HCT116 (cell line): ENCODE results near the gene PIGO. TPM values are rescaled to one million over a fixed set of nuclear protein-coding genes. Genes with fewer than 3 reads are reported as not detected.

Experiments used
- ATAC-seq: fragments of 200-7000 bp; cut with Tn5 transposase; 2 replicates; pipeline ENCODE4 v1.9.1; 2020; ENCODE audit warnings: mild to moderate bottlenecking, moderate library complexity
- BruUV-seq: library from RNA; stranded (reverse); fragments of 400-500 nt; replicated peaks from 2 replicates; lab custom pipeline; 2021; lab: Mats Ljungman, UMichigan
- CTCF ChIA-PET: fragments of 300-600 bp; sonication (Branson Sonifier 250); formaldehyde crosslinking; loops from one replicate; lab custom pipeline; 2021; ENCODE audit warnings: antibody characterized with exemption; lab: Charles Lee
- POLR2A ChIA-PET: fragments of 300-600, 350-600 bp; sonication (Branson Sonifier 250); formaldehyde crosslinking; loops from one replicate; lab custom pipeline; 2021; ENCODE audit warnings: antibody characterized with exemption; lab: Charles Lee
- RAD21 ChIA-PET, 2 experiments: fragments of 300-600 bp; sonication (Branson Sonifier 250); formaldehyde crosslinking; loops; one replicate each; lab custom pipeline; 2023; ENCODE audit warnings: low total read pairs in 2 of 2; ENCODE audit not compliant: uncharacterized antibody in 2 of 2, unreplicated experiment in 2 of 2, low non-redundant PET in 1 of 2; lab: Charles Lee
- DNase-seq: peaks from one replicate; pipeline ENCODE4 v3.0.0-alpha.2; 2010; ENCODE audit warnings: low read depth, low spot score
- H2AFZ ChIP-seq: fragments of 200-600 bp; shearing (Covaris generic), sonication (generic); 2 replicates; pipeline ENCODE4 v1.6.1; 2017; ENCODE audit warnings: low read depth, mixed run types, mixed read lengths, antibody characterized with exemption, low read length; ENCODE audit not compliant: poor library complexity, severe bottlenecking
- H3K27ac ChIP-seq: 2 replicates; pipeline ENCODE4 v1.5.1; 2012; ENCODE audit warnings: low read depth, low read length
- H3K27me3 ChIP-seq: fragments of 200-600 bp; sonication (generic); 2 replicates; pipeline ENCODE4 v1.6.1; 2016; ENCODE audit warnings: mixed run types, low read length, mixed read lengths; ENCODE audit not compliant: insufficient read depth
- H3K36me3 ChIP-seq, 2 experiments: fragments of 200-500 bp in 1 of 2; fragments of 200-600 bp in 1 of 2; sonication (Bioruptor generic) in 1 of 2; sonication (generic) in 1 of 2; 2 replicates each; pipeline versions ENCODE4 v1.5.1 to v1.6.1; 2014 to 2016; ENCODE audit warnings: low read length in 2 of 2, inconsistent platforms in 1 of 2, mixed read lengths in 1 of 2, mixed run types in 1 of 2; ENCODE audit not compliant: insufficient read depth in 2 of 2, control insufficient read depth in 1 of 2
- H3K4me1 ChIP-seq, 2 experiments: fragments of 200-600 bp in 1 of 2; sonication (generic) in 1 of 2; 2 replicates each; pipeline versions ENCODE4 v1.5.1 to v1.6.1; 2012 to 2017; ENCODE audit warnings: low read length in 2 of 2, inconsistent platforms in 1 of 2, mild to moderate bottlenecking in 1 of 2, mixed read lengths in 1 of 2, mixed run types in 1 of 2, moderate library complexity in 1 of 2; ENCODE audit not compliant: insufficient read depth in 2 of 2, control insufficient read depth in 1 of 2
- H3K4me2 ChIP-seq: fragments of 200-600 bp; sonication (generic); 2 replicates; pipeline ENCODE4 v1.6.1; 2017; ENCODE audit warnings: mixed run types, low read length, mixed read lengths
- H3K4me3 ChIP-seq, 2 experiments: fragments of 200-600 bp in 1 of 2; sonication (generic) in 1 of 2; replicated peaks in 1 of 2; 2 replicates each; pipeline ENCODE4 v1.5.1; 2011 to 2016; ENCODE audit warnings: low read length in 2 of 2, control low read depth in 1 of 2, low read depth in 1 of 2, mild to moderate bottlenecking in 1 of 2, mixed read lengths in 1 of 2, mixed run types in 1 of 2
- H3K79me2 ChIP-seq: fragments of 200-600 bp; sonication (generic); 2 replicates; pipeline ENCODE4 v1.6.1; 2017; ENCODE audit warnings: mild to moderate bottlenecking, mixed run types, low read length, moderate library complexity, mixed read lengths; ENCODE audit not compliant: insufficient read depth
- H3K9ac ChIP-seq: fragments of 200-600 bp; sonication (generic); 2 replicates; pipeline ENCODE4 v1.6.1; 2016; ENCODE audit warnings: low read length, mixed read lengths
- H3K9me2 ChIP-seq: fragments of 200-600 bp; sonication (generic), shearing (Covaris generic); 2 replicates; pipeline ENCODE4 v1.6.1; 2017; ENCODE audit warnings: mixed run types, mild to moderate bottlenecking, moderate library complexity; ENCODE audit not compliant: insufficient read depth
- H3K9me3 ChIP-seq, 2 experiments: fragments of 200-500 bp in 1 of 2; fragments of 200-600 bp in 1 of 2; sonication (Bioruptor generic) in 1 of 2; sonication (generic) in 1 of 2; 2 replicates each; pipeline ENCODE4 v1.6.1; 2014 to 2017; ENCODE audit warnings: low read length in 2 of 2, mixed read lengths in 2 of 2, inconsistent platforms in 1 of 2, low read depth in 1 of 2, mild to moderate bottlenecking in 1 of 2, mixed run types in 1 of 2, moderate library complexity in 1 of 2; ENCODE audit not compliant: control insufficient read depth in 1 of 2, insufficient read depth in 1 of 2
- H4K20me1 ChIP-seq: fragments of 200-600 bp; sonication (generic), shearing (Covaris generic); 2 replicates; pipeline ENCODE4 v1.6.1; 2017; ENCODE audit warnings: mixed run types, mild to moderate bottlenecking, moderate library complexity; ENCODE audit not compliant: insufficient read depth
- CBX3 ChIP-seq: IDR thresholded peaks from 2 replicates; pipeline ENCODE4 v1.6.1; 2012; ENCODE audit warnings: low read depth
- CEBPB ChIP-seq: IDR thresholded peaks from 2 replicates; pipeline ENCODE4 v1.6.1; 2012; ENCODE audit warnings: low read depth
- EGR1 ChIP-seq: IDR thresholded peaks from 2 replicates; pipeline ENCODE4 v1.6.1; 2012; ENCODE audit warnings: low read depth
- ELF1 ChIP-seq: IDR thresholded peaks from 2 replicates; pipeline ENCODE4 v1.6.1; 2012; ENCODE audit warnings: low read depth, borderline replicate concordance
- EZH2 ChIP-seq: fragments of 200-600 bp; sonication (generic); IDR thresholded peaks from 2 replicates; pipeline ENCODE4 v1.6.1; 2017; ENCODE audit warnings: antibody characterized with exemption, mixed run types
- EZH2phosphoT487 ChIP-seq: fragments of 200-600 bp; IDR thresholded peaks from 2 replicates; pipeline ENCODE4 v1.6.1; 2018; ENCODE audit warnings: antibody characterized with exemption, borderline replicate concordance
- FOSL1 ChIP-seq: IDR thresholded peaks from 2 replicates; pipeline ENCODE4 v1.6.1; 2012; ENCODE audit warnings: low read depth
- POLR2A ChIP-seq: IDR thresholded peaks from 2 replicates; pipeline ENCODE4 v1.7.0; 2011; ENCODE audit warnings: borderline replicate concordance; ENCODE audit not compliant: insufficient read depth, insufficient read length; ENCODE audit errors: extremely low read depth
- POLR2AphosphoS5 ChIP-seq: IDR thresholded peaks from 2 replicates; pipeline ENCODE4 v1.6.1; 2011; ENCODE audit warnings: mild to moderate bottlenecking, low read depth, low read length, moderate library complexity
- RAD21 ChIP-seq: IDR thresholded peaks from 2 replicates; pipeline ENCODE4 v1.6.1; 2012; ENCODE audit warnings: low read depth, mild to moderate bottlenecking
- SP1 ChIP-seq: IDR thresholded peaks from 2 replicates; pipeline ENCODE4 v1.6.1; 2012; ENCODE audit warnings: low read depth
- SRF ChIP-seq: IDR thresholded peaks from 2 replicates; pipeline ENCODE4 v1.6.1; 2012; ENCODE audit warnings: low read depth
- TCF7L2 ChIP-seq: IDR thresholded peaks from 2 replicates; pipeline ENCODE4 v1.7.0; 2011; ENCODE audit warnings: borderline replicate concordance, inconsistent platforms; ENCODE audit not compliant: insufficient read depth, insufficient read length; ENCODE audit errors: extremely low read depth
- ZNF274 ChIP-seq: fragments of 200-500 bp; sonication (Bioruptor generic); IDR thresholded peaks from 2 replicates; pipeline ENCODE4 v1.6.1; 2014; ENCODE audit warnings: mild to moderate bottlenecking, low read depth, low read length, inconsistent platforms
- intact Hi-C: fragments of 100-400 bp; cut with micrococcal nuclease; formaldehyde crosslinking; loops from 2 replicates; pipeline ENCODE4 v1.10.0; 2022
- total RNA-seq: library from RNA; stranded (reverse); gene quantifications from one replicate; pipeline ENCODE4 v1.2.1, GENCODE V29; 2021; ENCODE audit not compliant: unreplicated experiment
- TF ChIP-seq, protein P1 (sequence below): IDR thresholded peaks from 2 replicates; pipeline ENCODE4 v1.6.1; 2012
- TF ChIP-seq, protein P2 (sequence below): IDR thresholded peaks from 2 replicates; pipeline ENCODE4 v1.6.1; 2012; ENCODE audit warnings: low read depth

Gene PIGO
- total RNA-seq, 1 experiment from 2014 or later = 24.0 TPM

DNA sequence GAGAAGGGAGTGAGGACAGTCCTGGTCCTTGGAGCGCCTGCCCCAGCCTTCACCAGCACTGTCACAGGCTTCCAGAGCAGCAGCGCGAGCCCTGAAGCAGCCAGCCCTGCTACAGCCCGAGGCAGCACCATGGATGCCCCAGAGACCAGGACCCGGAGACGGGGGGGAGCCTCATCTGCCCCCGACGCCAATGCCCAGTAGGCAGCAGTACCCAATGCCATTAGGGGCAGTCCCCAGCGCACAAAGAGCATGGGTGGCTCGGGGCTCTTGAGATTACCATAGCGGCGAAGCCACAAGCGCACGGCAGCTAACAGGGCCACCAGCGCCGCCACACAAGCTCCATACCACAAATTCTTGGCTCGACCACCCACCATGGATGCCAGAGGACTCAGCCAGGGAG is 4.9 kb downstream of the PIGO start:
- Histone ChIP-seq H3K27me3 (no peaks in the 10 kb centered on the region), H3K79me2 (peaks cover 7% of the 10 kb centered on the region), H3K4me1 (peaks cover 5 to 12% of the 10 kb centered on the region in 2 experiments; a peak in 3 of 4 replicates), H4K20me1 (no peaks in the 10 kb centered on the region), H3K4me2 (no peak overlapping the region), H3K27ac (no peak overlapping the region), H3K9me2 (no peaks in the 10 kb centered on the region), H3K36me3 (peaks cover 7 to 17% of the 10 kb centered on the region in 2 experiments; a peak in 3 of 4 replicates), H2AFZ (no peak overlapping the region), H3K9me3 (no peaks in the 10 kb centered on the region), H3K4me3 (no peak overlapping the region), H3K9ac (no peak overlapping the region)
- ChIA-PET POLR2A (interaction anchor here (1.3 kb wide), 1 partner anchor 10 kb away, joined by 3 read pairs; no protein-coding TSS in a partner anchor), CTCF (interaction anchor here (1.0 kb wide), 1 partner anchor 11 kb away, joined by 3 read pairs; the partner anchor contains the start of gene STOML2), RAD21 (no interaction called here)
- TF ChIP-seq SP1 (no peak), FOSL1 (no peak), EZH2 (no peak), SRF (no peak), CBX3 (no peak), EGR1 (no peak), RAD21 (no peak), POLR2A (no peak)
- TF ChIP-seq, protein P1, sequence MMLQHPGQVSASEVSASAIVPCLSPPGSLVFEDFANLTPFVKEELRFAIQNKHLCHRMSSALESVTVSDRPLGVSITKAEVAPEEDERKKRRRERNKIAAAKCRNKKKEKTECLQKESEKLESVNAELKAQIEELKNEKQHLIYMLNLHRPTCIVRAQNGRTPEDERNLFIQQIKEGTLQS = no peak
- BruUV-seq = no TSS peak
- ATAC-seq (no peak), DNase-seq (no peak)
- intact Hi-C loops = no loop called here

DNA sequence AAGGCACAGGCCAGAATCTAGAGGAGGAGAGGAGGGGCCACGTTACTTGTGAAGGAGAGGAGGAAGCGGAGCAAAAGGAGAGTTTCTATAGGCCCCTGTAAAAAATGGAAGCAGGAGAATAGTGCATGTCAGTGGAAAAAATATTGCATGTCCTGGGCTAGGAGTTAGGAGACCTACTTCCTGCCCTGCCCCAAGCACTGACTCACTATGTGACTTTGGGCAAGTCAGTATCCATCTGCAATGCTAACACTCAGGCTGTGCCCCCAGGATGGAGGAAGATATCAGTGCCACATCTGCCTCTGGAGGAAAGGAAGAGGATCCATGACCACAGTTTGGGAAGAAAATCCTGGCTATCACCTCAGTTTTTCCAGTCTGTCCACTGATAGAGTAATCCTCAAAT is 7.0 kb downstream of the PIGO start:
- POLR2A ChIA-PET = no interaction called here
- H3K9ac ChIP-seq = no peak overlapping the region
- no TSS peak for BruUV-seq
- no peak overlapping the region for H3K4me2 ChIP-seq
- H2AFZ ChIP-seq = no peak overlapping the region
- H3K79me2 ChIP-seq = no peaks in the 10 kb centered on the region
- CTCF ChIA-PET = no interaction called here
- no peaks in the 10 kb centered on the region for H3K4me1 ChIP-seq
- H3K4me3 ChIP-seq = no peak overlapping the region
- H3K9me3 ChIP-seq = no peaks in the 10 kb centered on the region
- intact Hi-C loops = no loop called here
- no peaks in the 10 kb centered on the region for H4K20me1 ChIP-seq
- H3K27me3 ChIP-seq = no peaks in the 10 kb centered on the region
- no peak overlapping the region for H3K27ac ChIP-seq
- DNase-seq = no peak
- H3K9me2 ChIP-seq = no peaks in the 10 kb centered on the region
- ATAC-seq = no peak
- RAD21 ChIA-PET = no interaction called here
- H3K36me3 ChIP-seq = peaks cover 7 to 17% of the 10 kb centered on the region in 2 experiments; a peak in 3 of 4 replicates
- no peak for TF ChIP-seq SRF
- TF ChIP-seq CEBPB = no peak
- no peak for TF ChIP-seq EZH2
- no peak for TF ChIP-seq FOSL1
- TF ChIP-seq, protein P2, sequence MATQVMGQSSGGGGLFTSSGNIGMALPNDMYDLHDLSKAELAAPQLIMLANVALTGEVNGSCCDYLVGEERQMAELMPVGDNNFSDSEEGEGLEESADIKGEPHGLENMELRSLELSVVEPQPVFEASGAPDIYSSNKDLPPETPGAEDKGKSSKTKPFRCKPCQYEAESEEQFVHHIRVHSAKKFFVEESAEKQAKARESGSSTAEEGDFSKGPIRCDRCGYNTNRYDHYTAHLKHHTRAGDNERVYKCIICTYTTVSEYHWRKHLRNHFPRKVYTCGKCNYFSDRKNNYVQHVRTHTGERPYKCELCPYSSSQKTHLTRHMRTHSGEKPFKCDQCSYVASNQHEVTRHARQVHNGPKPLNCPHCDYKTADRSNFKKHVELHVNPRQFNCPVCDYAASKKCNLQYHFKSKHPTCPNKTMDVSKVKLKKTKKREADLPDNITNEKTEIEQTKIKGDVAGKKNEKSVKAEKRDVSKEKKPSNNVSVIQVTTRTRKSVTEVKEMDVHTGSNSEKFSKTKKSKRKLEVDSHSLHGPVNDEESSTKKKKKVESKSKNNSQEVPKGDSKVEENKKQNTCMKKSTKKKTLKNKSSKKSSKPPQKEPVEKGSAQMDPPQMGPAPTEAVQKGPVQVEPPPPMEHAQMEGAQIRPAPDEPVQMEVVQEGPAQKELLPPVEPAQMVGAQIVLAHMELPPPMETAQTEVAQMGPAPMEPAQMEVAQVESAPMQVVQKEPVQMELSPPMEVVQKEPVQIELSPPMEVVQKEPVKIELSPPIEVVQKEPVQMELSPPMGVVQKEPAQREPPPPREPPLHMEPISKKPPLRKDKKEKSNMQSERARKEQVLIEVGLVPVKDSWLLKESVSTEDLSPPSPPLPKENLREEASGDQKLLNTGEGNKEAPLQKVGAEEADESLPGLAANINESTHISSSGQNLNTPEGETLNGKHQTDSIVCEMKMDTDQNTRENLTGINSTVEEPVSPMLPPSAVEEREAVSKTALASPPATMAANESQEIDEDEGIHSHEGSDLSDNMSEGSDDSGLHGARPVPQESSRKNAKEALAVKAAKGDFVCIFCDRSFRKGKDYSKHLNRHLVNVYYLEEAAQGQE = no peak
- TF ChIP-seq POLR2AphosphoS5 = no peak
- no peak for TF ChIP-seq SP1
- TF ChIP-seq EZH2phosphoT487 = no peak
- TF ChIP-seq TCF7L2 = no peak
- TF ChIP-seq CBX3 = no peak
- TF ChIP-seq ZNF274 = no peak
- no peak for TF ChIP-seq RAD21
- TF ChIP-seq, protein P1 = no peak
- no peak for TF ChIP-seq ELF1
